HG02981 (cell line): ENCODE measurements around the gene MOK.
"Not testable (repeated sequence)": the region's sequence is repeated elsewhere in the genome, so short reads cannot be mapped to it uniquely, and the experiment has no call there.

Source experiments
- ATAC-seq: cut with Tn5 transposase; IDR thresholded peaks from one replicate; pipeline ENCODE4 v1.9.1; 2021; ENCODE audit warnings: mild to moderate bottlenecking, moderate library complexity; ENCODE audit not compliant: unreplicated experiment

MOK gene

DNA sequence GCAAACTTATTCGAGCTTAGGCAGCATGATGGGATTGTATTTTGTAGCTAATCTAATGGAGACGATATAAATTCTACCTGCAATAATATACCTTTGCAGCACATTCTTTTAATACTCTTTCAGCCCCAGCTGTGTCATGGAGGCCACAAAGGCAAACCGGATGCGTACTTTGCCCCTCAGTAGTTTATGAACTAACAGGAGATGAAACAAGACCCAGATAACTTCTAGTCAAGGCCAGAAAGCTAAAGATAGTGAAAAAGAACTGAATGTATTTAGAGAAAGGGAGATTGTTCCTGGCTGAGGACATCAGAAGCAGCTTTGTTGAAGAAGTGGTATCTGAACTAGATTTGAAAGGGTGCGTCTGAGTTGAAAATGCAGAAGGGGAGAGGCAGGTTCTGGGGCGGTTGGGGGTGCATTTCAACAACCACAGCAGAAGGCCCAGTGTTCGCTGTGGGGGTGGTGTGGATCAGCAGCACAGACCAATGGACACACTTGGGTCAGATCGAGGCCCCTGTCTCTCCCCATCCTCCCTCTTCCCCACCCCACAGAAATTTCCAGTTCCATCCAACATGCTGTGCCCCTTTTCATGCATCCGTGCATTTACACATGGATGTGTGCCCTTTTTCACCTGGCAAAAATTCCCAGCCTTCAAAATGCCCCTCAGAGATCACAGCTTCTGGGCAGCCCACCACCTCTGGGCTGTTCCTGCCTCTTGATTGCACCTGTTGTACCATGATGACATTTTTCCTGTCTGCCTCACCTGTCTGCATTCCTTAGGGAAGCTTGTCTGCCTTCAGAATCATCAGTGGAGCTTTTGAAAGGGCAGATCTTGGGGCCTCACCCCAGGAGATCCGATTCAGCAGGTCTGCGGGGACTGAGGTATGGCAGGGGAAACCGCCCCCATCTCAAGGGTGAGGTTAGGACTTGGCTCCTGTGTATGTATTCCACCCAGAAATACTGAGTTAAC, 16.8 kb upstream of the MOK start:
- no peak for ATAC-seq

DNA sequence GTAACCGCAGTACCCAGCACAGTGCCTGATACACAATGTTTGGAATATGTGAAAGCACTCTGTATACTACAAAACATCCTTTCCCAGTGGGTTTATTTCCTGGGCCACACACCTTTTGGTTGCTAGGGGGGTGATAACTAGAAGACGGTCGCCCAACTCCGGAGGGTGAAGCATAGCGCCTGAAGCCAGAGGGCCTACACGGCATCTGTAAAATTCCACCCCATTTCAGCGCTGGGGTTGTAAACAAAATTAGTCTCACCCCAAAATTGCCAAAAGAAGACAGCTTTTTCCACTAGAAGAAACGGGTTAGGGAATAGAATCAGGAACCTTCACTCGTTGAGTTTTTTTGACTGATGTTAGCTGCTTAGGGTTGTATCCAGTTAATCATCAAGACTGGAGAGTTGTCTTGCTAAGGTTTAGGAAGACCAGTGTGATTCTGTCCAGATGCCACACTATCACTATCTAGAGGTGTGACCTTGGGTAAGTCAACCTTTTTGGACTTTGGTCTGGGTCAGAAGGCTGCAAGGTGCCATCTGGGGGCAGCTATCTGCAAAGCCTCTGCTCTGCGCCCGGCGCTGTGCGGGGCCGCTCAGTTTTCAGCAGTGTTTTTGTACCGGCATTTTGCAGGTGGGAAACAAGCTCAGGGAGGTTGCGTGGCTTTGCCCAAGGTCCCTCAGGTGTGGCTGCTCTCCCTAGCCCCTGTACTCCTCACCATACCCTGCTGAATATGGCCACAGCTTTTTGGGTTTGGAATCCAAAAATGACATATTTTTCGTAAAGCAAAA, 15.9 kb upstream of the MOK start:
- ATAC-seq = no peak

DNA sequence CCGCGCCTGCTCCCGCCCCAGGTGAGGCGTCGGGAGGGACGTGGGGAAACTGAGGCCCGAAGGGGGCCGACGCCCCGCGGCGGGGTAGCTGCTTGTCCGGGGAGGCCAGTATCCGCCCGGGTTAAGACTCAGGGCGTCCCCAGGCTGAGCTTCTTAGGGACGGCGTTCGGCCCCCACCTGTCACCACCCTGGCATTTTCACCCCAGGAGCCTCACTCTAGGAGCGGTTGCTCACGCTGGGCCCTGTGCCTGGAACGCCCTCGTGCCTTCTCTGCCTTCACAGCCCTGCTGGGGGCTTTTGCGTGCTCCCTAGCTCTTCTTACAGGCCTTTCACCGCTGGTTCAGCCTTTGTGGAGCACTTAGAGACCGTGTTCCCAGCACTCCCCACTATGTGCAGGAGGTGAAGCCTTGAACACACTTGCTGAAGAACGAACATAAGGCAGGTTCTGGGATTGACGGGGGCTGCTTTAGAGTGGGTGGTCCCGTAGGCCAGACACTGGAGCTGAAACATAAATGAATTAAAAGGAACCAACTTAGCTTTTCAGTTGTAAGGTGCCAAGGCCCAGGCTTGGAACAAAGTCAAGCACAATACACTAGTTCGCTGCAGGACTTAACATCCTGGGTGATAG, 15.2 kb upstream of the MOK start:
- peak; percentile 8 for ATAC-seq

DNA sequence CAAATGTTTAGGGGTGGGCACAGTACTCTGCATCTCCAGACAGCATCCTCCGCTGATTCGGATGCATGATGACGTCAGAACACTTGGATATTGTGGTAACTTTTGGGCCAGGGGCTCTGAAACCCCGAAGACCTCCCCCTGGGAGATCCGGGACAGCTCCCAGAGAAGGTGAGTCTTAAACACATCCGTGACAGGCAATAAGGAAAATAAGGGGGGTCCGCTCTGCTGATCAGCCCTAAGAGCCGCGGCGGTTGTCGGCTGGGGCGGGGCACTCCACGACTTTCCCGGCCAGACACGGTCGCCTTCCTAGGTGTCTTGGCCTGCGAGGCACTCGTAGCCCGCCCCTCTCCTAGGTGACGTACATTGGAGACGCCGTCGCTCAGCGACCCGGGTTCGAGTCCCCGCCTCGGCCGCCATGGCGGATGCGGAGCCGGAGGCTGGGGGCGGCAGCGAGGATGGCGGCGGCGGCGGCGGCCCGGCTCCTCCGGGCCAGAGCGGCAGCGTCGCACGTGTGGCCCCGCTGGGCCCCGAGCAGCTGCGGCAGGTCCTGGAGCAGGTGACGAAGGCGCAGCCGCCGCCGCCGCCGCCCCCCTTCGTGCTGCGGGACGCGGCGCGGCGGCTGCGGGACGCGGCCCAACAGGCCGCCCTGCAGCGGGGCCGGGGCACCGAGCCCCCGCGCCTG, 14.5 kb upstream of the MOK start, which contains the start of gene ZNF839:
Gene ZNF839, plus strand, starts transcription at position 396 of the 682 bp plus-strand sequence. Its CDS starts 20 bp downstream, at position 416.
- ATAC-seq = peak; percentile 44

DNA sequence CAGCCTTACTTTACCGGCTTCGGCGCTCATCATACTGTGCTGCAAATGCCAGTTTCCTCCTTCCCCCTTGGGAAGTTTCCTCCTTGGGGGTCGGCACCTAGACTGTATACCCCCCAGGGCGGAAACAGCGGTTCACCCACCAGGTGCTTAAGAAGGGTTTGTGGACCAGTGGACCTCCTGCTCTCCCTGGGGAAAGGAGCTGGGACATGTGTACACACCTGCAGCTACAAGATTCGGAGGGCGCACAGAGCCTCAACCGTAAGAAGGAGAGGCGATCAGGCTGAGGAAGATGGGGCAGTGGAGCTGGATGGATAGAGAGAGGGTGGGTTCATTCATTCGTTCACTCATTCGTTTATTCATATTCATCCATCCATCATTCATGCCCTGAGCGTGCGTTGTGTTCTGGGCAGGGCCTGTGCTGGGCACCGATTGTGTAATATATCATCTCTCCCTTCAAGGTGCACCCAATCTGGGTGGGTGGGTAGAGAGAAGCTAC, 13.9 kb upstream of the MOK start:
- no peak for ATAC-seq

DNA sequence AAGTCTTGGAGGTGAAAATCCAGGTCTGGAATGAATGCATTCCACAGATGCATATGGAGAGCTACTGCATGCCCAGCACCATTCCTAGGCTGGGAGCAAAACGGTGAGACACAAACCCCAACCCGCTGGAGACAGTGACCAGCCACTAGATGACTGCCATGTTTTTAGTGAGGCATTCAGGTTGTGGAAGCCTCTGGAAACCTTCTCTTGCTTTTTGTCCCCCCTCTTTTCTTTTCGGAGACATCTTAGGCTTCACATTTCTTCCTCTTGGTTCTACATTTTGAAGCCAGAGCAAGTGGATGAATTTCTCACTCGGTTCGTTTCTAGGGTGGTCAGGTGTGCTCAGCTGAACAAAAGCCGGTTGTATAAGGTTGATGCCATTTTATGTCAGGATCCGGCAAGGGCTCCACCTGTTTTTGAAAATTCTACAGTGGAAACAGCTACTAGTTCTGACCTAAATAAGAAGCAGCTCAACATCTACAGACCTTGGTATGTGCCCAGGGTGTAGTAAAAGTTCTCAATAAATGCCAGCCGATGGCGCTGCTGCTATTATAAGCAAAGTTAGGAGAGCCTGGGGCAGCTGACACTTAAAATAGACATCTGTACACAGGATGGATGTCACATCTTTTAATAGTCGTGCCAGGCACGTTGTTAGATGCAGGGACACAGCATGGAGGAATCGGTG, 12.7 kb upstream of the MOK start:
- no peak for ATAC-seq

GRCh38 chr14:102316743-102317563, 12.0 kb upstream of the MOK start:
- peak; percentile 64 for ATAC-seq

DNA sequence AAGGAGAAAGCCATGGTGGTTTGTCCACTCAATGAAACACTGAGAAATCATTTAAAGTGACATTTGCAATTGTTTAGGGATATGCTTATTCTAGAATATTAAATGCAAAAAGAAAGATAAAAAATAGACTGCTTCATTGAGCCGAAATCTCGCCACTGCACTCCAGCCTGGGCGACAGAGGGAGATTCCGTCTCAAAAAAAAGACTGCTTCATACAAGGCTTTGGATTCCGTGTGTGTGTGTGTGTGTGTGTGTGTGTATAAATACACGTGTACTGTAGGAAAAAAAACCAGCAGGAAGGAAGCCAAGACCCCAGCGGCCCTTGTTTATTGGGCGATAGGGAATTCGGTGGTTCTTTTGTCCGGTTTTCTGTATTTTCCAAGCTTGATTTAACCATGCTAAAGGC, 11.4 kb upstream of the MOK start:
- ATAC-seq = no peak

DNA sequence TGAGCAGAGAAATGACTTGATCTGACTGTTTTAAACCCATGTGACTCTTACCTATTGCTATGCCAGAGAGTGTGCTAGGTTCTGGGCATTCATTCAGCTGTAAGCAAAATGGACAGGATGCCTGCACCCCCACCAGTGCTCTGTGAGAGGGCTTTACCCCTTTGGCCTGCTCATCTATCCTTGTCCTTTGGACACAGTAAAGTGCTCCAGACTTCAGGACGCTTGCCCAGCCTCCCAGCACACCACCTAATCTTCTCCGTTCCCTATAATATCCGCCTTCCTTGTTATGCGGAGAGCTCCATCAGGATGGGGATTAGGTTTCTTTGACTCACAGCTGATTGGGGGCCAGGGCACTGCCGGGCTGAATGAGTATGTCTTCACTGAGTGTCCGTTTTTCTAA, 10.2 kb upstream of the MOK start:
- ATAC-seq = no peak

DNA sequence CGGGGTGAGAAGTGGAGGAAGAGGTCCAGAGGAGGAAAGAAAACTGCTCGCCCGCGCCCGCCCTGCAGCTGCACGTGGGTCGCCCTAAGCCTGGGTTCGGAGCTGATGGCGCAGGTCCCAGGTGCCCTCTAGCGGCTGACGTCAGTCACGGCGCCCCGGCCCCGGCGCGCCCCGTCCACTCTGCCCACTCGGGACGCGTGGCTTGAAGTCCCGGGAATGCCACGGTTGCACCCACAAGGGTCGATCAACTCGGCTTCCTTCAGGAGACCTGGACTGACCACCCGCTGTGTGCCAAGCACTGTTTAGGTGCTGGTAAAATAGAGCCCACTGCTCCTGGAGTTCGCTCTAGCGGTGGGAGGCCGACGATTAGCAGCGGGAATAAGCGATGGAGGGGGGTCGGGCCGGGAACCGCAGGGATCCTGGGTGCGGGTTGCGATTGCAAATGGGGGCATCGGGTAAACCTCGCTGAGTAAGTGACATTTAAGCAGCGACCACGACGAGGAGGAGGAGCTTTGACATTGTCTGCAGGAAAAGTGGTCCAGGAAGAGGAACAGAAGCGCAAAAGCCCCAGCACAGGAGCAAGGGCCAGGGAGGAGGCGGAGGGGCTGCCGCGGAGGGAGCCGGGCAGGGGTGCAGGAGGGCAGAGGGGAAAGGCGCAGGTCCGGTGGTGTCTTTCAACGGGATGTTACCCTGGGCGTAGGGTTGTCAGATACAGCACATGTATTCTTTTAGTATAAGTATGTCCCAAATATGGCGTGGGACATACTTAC, 9.5 kb upstream of the MOK start:
- ATAC-seq = peak; percentile 48

- ATAC-seq = no peak
These were observed 1.3 kb downstream of the MOK start for GRCh38 chr14:102303664-102304063.

DNA sequence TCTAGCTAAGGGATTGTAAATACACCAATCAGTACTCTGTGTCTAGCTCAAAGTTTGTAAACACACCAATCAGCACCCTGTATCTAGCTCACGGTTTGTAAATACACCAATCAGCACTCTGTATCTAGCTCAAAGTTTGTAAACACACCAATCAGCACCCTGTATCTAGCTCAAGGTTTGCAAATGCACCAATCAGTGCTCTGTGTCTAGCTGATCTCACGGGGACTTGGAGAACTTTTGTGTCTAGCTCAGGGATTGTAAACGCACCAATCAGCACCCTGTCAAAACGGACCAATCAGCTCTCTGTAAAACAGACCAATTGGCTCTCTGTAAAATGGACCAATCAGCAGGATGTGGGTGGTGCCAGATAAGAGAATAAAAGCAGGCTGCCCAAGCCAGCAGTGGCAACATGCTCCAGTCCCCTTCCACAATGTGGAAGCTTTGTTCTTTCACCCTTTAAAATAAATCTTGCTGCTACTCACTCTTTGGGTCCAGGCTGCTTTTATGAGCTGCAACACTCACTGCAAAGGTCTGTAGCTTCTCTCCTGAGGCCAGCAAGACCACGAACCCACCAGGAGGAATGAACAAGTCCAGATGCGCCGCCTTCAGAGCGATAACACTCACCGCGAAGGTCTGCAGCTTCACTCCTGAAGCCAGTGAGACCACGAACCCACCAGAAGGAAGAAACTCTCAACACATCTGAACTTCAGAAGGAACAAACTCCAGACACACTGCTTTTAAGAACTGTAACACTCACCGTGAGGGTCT, 6.5 kb downstream of the MOK start:
- not testable (repeated sequence) for ATAC-seq

GRCh38 chr14:102297436-102298170, 7.4 kb downstream of the MOK start:
- no peak for ATAC-seq

DNA sequence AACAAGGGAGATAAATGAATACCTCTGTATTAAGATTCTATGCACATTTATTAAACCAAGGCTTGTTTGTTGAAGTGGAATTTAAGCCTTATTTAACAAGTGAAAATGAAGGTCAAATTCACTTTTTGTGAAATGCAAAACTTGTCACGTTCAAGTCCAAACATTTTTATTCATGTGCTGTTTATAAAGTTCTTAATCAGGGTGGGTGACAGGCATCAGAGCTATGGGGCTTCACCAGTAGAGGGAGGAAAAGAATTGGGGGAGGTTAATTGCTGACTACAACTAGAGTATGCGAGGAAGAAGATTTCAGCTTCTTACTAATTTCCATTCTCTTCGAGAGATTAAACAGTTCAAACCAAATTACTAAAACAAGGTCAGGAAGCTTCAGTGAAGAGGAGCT, 9.7 kb downstream of the MOK start:
- ATAC-seq = no peak

GRCh38 chr14:102293781-102294180, 11.2 kb downstream of the MOK start:
- ATAC-seq = no peak

- no peak for ATAC-seq
These were observed 12.5 kb downstream of the MOK start for GRCh38 chr14:102292441-102292840.

DNA sequence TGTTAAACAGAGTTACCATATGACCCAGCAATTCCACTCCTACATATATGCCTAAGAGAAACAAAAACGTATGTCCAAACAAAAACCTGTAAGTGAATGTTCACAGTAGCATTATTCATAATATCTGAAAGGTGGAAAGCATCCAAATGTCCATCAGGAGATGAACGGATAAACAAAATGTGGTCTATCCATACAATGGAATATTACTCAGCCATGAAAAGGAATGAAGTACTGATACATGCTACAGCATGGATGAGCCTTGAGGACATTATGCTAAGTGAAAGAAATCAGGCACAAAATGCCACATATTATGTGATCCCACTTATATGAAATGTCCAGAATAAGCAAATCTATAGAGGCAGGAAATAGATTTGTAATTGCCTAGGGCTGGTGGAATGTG, 16.8 kb downstream of the MOK start:
- ATAC-seq = no peak
